PFSK-1 (cell line): ENCODE results near the gene GAL3ST2.

ENCODE experiments used
- FOXP2 ChIP-seq: optimal IDR thresholded peaks from 2 replicates; pipeline ENCODE3; 2011; ENCODE audit warnings: borderline replicate concordance, control low read depth, inconsistent platforms; ENCODE audit not compliant: insufficient read depth; ENCODE audit errors: extremely low read length, extremely low read depth
- POLR2AphosphoS5 ChIP-seq: IDR thresholded peaks from 2 replicates; pipeline ENCODE4 v1.6.1; 2012; ENCODE audit warnings: low read depth, mild to moderate bottlenecking, control low read depth, low read length, moderate library complexity
- SIN3A ChIP-seq: IDR thresholded peaks from 2 replicates; pipeline ENCODE4 v1.6.1; 2012; ENCODE audit warnings: mild to moderate bottlenecking, low read length, moderate library complexity, borderline replicate concordance; ENCODE audit not compliant: insufficient read depth
- TAF1 ChIP-seq: IDR thresholded peaks from 2 replicates; pipeline ENCODE4 v1.6.1; 2012; ENCODE audit warnings: low read length, control low read depth, borderline replicate concordance; ENCODE audit not compliant: insufficient read depth
- TF ChIP-seq, protein P1 (sequence below), 2 experiments: IDR thresholded peaks; 2 replicates each; pipeline versions ENCODE4 v1.6.1 to v1.8.0; 2011 to 2012; ENCODE audit warnings: low read depth in 2 of 2, low read length in 2 of 2, control low read depth in 1 of 2, inconsistent platforms in 1 of 2, mild to moderate bottlenecking in 1 of 2, moderate library complexity in 1 of 2; ENCODE audit not compliant: insufficient read depth in 1 of 2

Gene GAL3ST2

GRCh38 chr2:241794250-241794823 lies 17.7 kb downstream of the GAL3ST2 start:
- TF ChIP-seq SIN3A, result no peak
- no peak for TF ChIP-seq TAF1
- TF ChIP-seq FOXP2, result no peak
- TF ChIP-seq, protein P1, sequence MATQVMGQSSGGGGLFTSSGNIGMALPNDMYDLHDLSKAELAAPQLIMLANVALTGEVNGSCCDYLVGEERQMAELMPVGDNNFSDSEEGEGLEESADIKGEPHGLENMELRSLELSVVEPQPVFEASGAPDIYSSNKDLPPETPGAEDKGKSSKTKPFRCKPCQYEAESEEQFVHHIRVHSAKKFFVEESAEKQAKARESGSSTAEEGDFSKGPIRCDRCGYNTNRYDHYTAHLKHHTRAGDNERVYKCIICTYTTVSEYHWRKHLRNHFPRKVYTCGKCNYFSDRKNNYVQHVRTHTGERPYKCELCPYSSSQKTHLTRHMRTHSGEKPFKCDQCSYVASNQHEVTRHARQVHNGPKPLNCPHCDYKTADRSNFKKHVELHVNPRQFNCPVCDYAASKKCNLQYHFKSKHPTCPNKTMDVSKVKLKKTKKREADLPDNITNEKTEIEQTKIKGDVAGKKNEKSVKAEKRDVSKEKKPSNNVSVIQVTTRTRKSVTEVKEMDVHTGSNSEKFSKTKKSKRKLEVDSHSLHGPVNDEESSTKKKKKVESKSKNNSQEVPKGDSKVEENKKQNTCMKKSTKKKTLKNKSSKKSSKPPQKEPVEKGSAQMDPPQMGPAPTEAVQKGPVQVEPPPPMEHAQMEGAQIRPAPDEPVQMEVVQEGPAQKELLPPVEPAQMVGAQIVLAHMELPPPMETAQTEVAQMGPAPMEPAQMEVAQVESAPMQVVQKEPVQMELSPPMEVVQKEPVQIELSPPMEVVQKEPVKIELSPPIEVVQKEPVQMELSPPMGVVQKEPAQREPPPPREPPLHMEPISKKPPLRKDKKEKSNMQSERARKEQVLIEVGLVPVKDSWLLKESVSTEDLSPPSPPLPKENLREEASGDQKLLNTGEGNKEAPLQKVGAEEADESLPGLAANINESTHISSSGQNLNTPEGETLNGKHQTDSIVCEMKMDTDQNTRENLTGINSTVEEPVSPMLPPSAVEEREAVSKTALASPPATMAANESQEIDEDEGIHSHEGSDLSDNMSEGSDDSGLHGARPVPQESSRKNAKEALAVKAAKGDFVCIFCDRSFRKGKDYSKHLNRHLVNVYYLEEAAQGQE (IDR thresholded peaks at IDR 0.05; ENCODE audit: insufficient read depth in 1 of 2, low read depth in 2 of 2, low read length in 2 of 2), result no peak
- no peak for TF ChIP-seq POLR2AphosphoS5

DNA sequence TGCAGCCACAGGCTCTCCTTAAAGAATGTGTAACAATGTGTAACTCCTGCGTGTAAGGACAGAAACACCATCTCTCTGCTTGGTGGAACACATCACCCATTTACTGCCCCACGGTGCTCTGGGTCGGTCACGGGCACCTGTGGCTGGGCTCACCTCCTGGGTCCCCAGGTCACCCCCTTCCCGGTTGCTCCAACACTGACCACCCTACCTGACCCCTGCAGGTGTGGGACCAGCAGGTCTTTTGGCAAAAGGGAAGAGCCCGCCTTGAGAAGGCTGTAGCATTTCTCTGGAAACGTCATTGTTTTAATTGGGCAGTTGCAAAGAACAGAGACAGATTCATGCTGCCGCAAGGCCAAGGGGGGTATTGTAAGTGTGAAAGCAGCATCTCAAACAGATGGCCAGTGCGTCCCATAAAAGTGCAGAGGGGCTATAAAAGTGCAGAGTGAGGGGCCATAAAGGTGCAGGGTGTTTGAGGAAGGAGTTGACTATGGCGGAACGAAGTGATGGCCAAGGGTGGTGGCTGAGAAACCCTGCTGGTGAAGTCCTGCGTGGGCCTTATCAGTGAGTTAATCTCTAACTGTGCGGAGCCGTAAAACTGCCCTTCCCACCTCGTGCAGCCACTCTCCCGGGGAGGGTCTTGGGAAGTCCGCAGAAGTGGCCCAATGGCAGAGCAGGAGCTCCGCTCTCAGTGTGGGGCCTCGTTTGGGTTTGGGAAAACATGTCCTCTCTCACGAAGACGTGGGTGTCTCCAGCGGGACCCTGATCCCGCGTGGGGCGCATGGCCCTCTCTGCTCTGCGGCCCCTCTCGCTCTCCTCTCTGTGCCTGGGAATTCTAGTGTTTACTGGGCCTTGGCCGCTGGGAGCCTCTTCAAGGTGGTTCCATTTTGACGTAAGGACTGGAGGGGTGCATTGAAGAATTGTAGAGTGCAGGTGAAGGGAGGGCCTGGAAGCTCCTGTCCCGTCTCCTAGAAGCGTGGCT lies 18.7 kb downstream of the GAL3ST2 start:
- TF ChIP-seq POLR2AphosphoS5, result no peak
- TF ChIP-seq, protein P1 (IDR thresholded peaks at IDR 0.05; ENCODE audit: insufficient read depth in 1 of 2, low read depth in 2 of 2, low read length in 2 of 2), result no peak
- TF ChIP-seq TAF1, result no peak
- TF ChIP-seq FOXP2, result no peak
- no peak for TF ChIP-seq SIN3A

DNA sequence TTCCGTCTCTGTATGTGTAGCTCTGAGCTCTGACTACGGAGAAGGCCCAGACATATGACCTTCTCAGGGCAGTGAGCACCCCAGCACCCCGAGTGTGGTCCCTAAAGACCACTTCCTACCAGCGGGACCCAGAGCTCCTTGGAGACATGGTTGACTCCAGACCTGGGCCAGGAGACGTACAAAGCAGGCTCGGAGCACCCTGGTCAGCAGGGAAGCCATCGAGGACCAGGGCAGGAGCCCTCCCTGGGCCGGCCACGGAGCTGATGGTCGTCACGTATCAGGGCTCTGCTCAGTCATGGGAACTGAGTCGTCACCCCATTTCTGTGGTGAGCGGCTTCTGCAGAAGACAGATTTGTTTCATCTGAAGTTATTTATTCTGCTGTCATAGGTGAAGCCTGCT lies 19.6 kb downstream of the GAL3ST2 start:
- TF ChIP-seq TAF1 (no peak), SIN3A (no peak), FOXP2 (no peak), POLR2AphosphoS5 (no peak)
- TF ChIP-seq, protein P1 (IDR thresholded peaks at IDR 0.05; ENCODE audit: insufficient read depth in 1 of 2, low read depth in 2 of 2, low read length in 2 of 2), result no peak

DNA sequence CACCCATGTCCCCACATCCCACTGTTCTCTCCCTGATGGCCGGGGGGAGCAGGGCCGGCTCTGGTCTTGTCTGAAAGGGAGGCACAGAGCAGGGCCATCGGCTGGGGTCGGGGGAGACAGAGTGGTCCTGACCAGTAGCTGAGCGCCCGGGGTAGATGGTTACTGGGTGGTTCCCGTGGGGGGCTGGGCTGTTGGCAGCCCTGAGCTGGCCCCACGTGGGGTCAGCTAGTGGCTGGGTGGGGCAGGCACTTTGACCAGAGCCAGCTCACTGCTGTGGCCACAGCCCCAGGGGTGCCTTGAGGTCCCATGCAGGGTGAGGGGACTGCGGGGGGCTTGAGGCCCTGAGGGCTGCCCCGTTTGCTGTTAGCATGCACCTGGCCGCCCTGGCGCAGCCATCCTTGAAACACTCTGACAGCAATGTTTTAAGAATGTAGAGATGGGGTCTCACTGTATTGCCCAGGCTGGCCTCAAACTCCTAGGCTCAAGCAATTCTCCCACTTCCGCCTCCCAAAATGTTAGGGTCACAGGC lies 20.1 kb downstream of the GAL3ST2 start:
- TF ChIP-seq POLR2AphosphoS5 (no peak), TAF1 (no peak), SIN3A (no peak), FOXP2 (no peak)
- TF ChIP-seq, protein P1 (IDR thresholded peaks at IDR 0.05; ENCODE audit: insufficient read depth in 1 of 2, low read depth in 2 of 2, low read length in 2 of 2), result no peak
